ENCODE results near the gene AMACR. TPM values are rescaled to one million over a fixed set of nuclear protein-coding genes. Genes with fewer than 3 reads are reported as not detected.

AMACR gene
- total and polyA plus RNA-seq, 2 of the 13 experiments (the other 11 are each of a cell fraction or from before 2014, with no cell fraction given): 8.9 to 19.7 TPM

DNA sequence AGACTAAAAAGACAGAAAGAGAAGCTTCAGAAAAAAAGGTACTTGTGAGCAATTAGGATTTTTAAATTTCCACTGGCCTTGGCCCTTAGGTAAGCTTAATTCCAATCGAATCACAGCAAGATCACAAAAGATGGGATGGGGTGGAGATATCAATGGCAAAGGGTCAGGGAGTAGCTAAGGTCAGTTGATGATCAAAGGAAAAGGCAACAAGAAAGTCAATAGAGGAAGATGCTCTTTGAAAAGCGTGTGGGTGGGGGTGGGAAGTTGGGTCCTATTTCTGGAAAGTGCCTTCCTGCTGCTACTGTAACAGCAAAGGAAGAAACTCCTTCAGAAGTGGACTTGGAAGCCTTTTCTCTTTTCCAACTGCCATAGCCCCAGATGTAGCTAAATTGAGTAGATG is 27.9 kb upstream of the AMACR start (continued):
- TF ChIP-seq ZSCAN21 (CRISPR knock-in tag; IDR thresholded peaks at IDR 0.05; ENCODE audit: borderline replicate concordance): no peak
- no peak for TF ChIP-seq NFIB (CRISPR knock-in tag; IDR thresholded peaks at IDR 0.05; ENCODE audit: borderline replicate concordance)
- TF ChIP-seq, protein P1, sequence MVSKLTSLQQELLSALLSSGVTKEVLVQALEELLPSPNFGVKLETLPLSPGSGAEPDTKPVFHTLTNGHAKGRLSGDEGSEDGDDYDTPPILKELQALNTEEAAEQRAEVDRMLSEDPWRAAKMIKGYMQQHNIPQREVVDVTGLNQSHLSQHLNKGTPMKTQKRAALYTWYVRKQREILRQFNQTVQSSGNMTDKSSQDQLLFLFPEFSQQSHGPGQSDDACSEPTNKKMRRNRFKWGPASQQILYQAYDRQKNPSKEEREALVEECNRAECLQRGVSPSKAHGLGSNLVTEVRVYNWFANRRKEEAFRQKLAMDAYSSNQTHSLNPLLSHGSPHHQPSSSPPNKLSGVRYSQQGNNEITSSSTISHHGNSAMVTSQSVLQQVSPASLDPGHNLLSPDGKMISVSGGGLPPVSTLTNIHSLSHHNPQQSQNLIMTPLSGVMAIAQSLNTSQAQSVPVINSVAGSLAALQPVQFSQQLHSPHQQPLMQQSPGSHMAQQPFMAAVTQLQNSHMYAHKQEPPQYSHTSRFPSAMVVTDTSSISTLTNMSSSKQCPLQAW (CRISPR knock-in tag; IDR thresholded peaks at IDR 0.05): 0 out of 2 replicates have a peak, but pooled peaks have one; percentile 37
- TF ChIP-seq, protein P2, sequence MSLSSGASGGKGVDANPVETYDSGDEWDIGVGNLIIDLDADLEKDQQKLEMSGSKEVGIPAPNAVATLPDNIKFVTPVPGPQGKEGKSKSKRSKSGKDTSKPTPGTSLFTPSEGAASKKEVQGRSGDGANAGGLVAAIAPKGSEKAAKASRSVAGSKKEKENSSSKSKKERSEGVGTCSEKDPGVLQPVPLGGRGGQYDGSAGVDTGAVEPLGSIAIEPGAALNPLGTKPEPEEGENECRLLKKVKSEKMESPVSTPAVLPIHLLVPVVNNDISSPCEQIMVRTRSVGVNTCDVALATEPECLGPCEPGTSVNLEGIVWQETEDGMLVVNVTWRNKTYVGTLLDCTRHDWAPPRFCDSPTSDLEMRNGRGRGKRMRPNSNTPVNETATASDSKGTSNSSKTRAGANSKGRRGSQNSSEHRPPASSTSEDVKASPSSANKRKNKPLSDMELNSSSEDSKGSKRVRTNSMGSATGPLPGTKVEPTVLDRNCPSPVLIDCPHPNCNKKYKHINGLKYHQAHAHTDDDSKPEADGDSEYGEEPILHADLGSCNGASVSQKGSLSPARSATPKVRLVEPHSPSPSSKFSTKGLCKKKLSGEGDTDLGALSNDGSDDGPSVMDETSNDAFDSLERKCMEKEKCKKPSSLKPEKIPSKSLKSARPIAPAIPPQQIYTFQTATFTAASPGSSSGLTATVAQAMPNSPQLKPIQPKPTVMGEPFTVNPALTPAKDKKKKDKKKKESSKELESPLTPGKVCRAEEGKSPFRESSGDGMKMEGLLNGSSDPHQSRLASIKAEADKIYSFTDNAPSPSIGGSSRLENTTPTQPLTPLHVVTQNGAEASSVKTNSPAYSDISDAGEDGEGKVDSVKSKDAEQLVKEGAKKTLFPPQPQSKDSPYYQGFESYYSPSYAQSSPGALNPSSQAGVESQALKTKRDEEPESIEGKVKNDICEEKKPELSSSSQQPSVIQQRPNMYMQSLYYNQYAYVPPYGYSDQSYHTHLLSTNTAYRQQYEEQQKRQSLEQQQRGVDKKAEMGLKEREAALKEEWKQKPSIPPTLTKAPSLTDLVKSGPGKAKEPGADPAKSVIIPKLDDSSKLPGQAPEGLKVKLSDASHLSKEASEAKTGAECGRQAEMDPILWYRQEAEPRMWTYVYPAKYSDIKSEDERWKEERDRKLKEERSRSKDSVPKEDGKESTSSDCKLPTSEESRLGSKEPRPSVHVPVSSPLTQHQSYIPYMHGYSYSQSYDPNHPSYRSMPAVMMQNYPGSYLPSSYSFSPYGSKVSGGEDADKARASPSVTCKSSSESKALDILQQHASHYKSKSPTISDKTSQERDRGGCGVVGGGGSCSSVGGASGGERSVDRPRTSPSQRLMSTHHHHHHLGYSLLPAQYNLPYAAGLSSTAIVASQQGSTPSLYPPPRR (CRISPR knock-in tag; IDR thresholded peaks at IDR 0.05; ENCODE audit: borderline replicate concordance): peak; percentile 86
- TF ChIP-seq TEAD3 (CRISPR knock-in tag; optimal IDR thresholded peaks at IDR 0.05; ENCODE audit: borderline replicate concordance): no peak
- TF ChIP-seq, protein P3, sequence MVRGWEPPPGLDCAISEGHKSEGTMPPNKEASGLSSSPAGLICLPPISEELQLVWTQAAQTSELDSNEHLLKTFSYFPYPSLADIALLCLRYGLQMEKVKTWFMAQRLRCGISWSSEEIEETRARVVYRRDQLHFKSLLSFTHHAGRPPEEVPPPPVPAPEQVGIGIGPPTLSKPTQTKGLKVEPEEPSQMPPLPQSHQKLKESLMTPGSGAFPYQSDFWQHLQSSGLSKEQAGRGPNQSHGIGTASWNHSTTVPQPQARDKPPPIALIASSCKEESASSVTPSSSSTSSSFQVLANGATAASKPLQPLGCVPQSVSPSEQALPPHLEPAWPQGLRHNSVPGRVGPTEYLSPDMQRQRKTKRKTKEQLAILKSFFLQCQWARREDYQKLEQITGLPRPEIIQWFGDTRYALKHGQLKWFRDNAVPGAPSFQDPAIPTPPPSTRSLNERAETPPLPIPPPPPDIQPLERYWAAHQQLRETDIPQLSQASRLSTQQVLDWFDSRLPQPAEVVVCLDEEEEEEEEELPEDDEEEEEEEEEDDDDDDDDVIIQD (CRISPR knock-in tag; IDR thresholded peaks at IDR 0.05; ENCODE audit: low read depth): 0 out of 2 replicates have a peak, but pooled peaks have one; percentile 46
- TF ChIP-seq REL (CRISPR knock-in tag; conservative IDR thresholded peaks at IDR 0.05): no peak
- TF ChIP-seq ZNF841 (CRISPR knock-in tag; IDR thresholded peaks at IDR 0.05; ENCODE audit: borderline replicate concordance): no peak
- peak; percentile 53; the same call in 1 of the 2 replicates for TF ChIP-seq TARDBP (CRISPR knock-in tag; IDR thresholded peaks at IDR 0.05)
- TF ChIP-seq SAFB2 (CRISPR knock-in tag; IDR thresholded peaks at IDR 0.05; ENCODE audit: borderline replicate concordance, low read depth): no peak
- TF ChIP-seq, protein P4, sequence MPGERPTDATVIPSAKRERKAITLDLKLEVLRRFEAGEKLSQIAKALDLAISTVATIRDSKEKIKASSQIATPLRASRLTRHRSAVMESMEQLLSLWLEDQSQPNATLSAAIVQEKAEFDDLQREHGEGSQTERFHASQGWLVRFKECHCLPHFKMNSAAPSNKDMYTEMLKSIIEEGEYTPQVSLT (CRISPR knock-in tag; IDR thresholded peaks at IDR 0.05; ENCODE audit: borderline replicate concordance, low read depth): no peak
- no peak for TF ChIP-seq RNF2 (conservative IDR thresholded peaks at IDR 0.05; ENCODE audit: low read depth)
- peak; percentile 67; the same call in 1 of the 2 replicates for TF ChIP-seq SIX4 (CRISPR knock-in tag; IDR thresholded peaks at IDR 0.05)
- TF ChIP-seq ETV5 (CRISPR knock-in tag; IDR thresholded peaks at IDR 0.05; ENCODE audit: borderline replicate concordance): peak; percentile 55; the same call in 1 of the 2 replicates
- no peak for TF ChIP-seq JUND (CRISPR knock-in tag; IDR thresholded peaks at IDR 0.05)
- TF ChIP-seq ZNF652 (CRISPR knock-in tag; IDR thresholded peaks at IDR 0.05; ENCODE audit: borderline replicate concordance, low read depth): no peak
- TF ChIP-seq HNF4A (CRISPR knock-in tag; IDR thresholded peaks at IDR 0.05): peak; percentile 69
- TF ChIP-seq ZNF232 (CRISPR knock-in tag; IDR thresholded peaks at IDR 0.05; ENCODE audit: borderline replicate concordance): no peak
- TF ChIP-seq CHD4 (IDR thresholded peaks at IDR 0.05; ENCODE audit: borderline replicate concordance, low read length): no peak
- TF ChIP-seq PHF21A (CRISPR knock-in tag; IDR thresholded peaks at IDR 0.05): peak; percentile 68
- TF ChIP-seq ERF (CRISPR knock-in tag; IDR thresholded peaks at IDR 0.05): 0 out of 2 replicates have a peak, but pooled peaks have one; percentile 27
- TF ChIP-seq ZNF772 (CRISPR knock-in tag; IDR thresholded peaks at IDR 0.05): 0 out of 2 replicates have a peak, but pooled peaks have one; percentile 30
- TF ChIP-seq SP5 (CRISPR knock-in tag; IDR thresholded peaks at IDR 0.05; ENCODE audit: borderline replicate concordance, low read depth): peak; percentile 96
- peak; percentile 31; the same call in 1 of the 2 replicates for TF ChIP-seq ZNF878 (CRISPR knock-in tag; IDR thresholded peaks at IDR 0.05)
